Neural progenitor cell (in vitro differentiated cells): ENCODE measurements around the gene LAMC1.

Source experiments
- CTCF ChIP-seq: fragments of 200-600 bp; sonication (generic); IDR thresholded peaks from 2 replicates; pipeline ENCODE4 v1.5.1; 2017; ENCODE audit warnings: antibody characterized with exemption, mild to moderate bottlenecking
- EZH2 ChIP-seq: fragments of 200-600 bp; sonication (generic); IDR thresholded peaks from 2 replicates; pipeline ENCODE4 v1.6.1; 2017; ENCODE audit warnings: antibody characterized with exemption, mild to moderate bottlenecking, moderate library complexity
- EZH2phosphoT487 ChIP-seq: fragments of 200-600 bp; sonication (generic); IDR thresholded peaks from 2 replicates; pipeline ENCODE4 v1.6.1; 2017; ENCODE audit warnings: antibody characterized with exemption

- TF ChIP-seq CTCF (no peak), EZH2 (no peak), EZH2phosphoT487 (no peak)
Observed at GRCh38 chr1:183147735-183148134, 124.5 kb downstream of the LAMC1 start.
